SKM-1 treated with dmso at 0.1 percent for 144 hours (cell line): ENCODE data around the gene CORO2A.
"Not testable (repeated sequence)": the region's sequence is repeated elsewhere in the genome, so short reads cannot be mapped to it uniquely, and the experiment has no call there.

Experiments
- DNase-seq: peaks from one replicate; lab custom pipeline; 2025; ENCODE audit not compliant: unreplicated experiment; lab: John Stamatoyannopoulos, UW

CORO2A gene

GRCh38 chr9:98118640-98119601 lies 73.5 kb downstream of the CORO2A start, which contains the start of gene TRIM14:
TRIM14 (minus strand) TSS chr9:98119222; CDS start chr9:98119188, 34 bp downstream.
- no peak for DNase-seq

GRCh38 chr9:98117984-98118639 lies 74.3 kb downstream of the CORO2A start:
- peak; percentile 27 for DNase-seq

- DNase-seq, result not testable (repeated sequence)
These were observed 75.3 kb downstream of the CORO2A start for GRCh38 chr9:98117097-98117496.

DNA sequence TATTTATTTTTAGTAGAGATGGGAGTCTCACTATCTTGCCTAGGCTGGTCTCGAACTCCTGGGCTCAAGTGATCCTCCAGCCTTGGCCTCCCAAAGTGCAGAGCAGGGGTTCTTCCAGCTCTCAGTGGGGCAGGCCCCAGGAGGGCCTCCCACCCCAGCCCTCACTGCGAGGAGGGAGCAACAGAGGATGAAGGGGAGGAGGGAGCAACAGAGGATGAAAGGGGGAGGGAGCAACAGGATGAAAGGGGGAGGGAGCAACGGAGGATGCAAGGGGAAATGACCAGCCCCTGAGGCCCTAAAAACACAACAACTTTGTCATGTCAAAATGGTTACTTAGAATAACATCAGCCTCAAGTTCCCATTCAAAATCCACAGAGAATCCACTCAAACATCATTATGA lies 83.4 kb downstream of the CORO2A start:
- DNase-seq, result no peak

- DNase-seq, result no peak
These were observed 83.9 kb downstream of the CORO2A start for GRCh38 chr9:98108531-98109031.

DNA sequence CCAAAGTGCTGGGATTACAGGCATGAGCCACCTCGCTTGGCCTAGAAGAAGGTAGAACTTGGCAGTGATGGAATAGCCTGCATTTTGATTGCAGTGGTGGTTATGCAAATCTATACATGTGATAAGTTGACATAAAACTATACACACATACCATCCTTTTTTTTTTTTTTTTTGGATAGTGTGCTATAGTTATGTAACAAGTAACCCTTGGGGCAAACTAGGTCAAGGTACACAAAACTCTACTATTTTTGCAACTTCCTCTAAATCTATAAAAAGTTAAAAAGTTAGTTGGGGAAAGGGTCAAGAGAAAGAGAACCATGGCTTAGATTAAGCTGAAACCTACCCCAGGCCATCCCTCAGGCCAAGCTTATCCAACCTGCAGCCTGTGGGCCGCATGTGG lies 84.5 kb downstream of the CORO2A start:
- peak; percentile 37 for DNase-seq

GRCh38 chr9:98105006-98105405 lies 87.4 kb downstream of the CORO2A start:
- DNase-seq, result no peak

- peak; percentile 71 for DNase-seq
These were observed 88.0 kb downstream of the CORO2A start for GRCh38 chr9:98104445-98104881.

- DNase-seq, result no peak
These were observed 90.6 kb downstream of the CORO2A start for GRCh38 chr9:98101868-98102273.

GRCh38 chr9:98101416-98101815 lies 91.0 kb downstream of the CORO2A start:
- DNase-seq, result no peak

- no peak for DNase-seq
These were observed 92.0 kb downstream of the CORO2A start for GRCh38 chr9:98100456-98100855.

DNA sequence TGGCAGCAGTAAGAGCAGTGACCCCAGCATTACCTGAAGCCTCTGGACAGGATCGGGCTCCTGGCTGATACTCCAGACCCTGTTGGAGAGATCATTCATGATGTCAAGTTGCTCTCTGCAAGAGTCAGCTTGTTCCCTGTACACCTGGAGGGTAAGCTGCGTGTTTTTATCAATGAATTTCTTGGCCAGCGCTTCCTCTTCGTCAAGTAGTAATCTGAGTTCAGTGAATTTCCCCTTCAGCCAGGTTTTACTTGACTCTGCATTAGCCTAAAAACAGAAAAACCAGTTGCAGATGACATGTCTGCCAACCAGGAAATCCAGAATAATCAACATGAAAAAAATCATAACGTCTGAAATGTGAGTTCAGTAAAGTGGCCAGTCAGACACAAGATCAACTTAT lies 92.5 kb downstream of the CORO2A start:
- no peak for DNase-seq

DNA sequence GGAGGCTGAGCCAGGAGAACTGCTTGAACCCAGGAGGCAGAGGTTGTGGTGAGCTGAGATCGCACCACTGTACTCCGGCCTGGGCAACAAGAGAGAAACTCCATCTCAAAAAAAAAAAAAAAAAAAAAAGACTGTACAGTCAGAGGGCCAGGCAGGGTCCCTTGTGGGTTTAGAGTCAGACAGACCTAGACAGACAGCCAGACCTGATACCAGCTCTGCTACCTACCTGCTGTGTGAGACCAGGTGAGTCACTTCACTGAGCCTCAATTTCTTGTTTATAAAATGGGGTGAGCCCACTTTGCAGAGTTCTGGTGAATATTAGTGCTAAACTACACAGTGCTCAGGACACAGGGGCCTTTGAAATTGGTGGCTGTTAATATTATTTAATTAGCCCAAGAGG lies 93.1 kb downstream of the CORO2A start:
- DNase-seq, result no peak

GRCh38 chr9:98097836-98098235 lies 94.6 kb downstream of the CORO2A start:
- DNase-seq, result no peak

DNA sequence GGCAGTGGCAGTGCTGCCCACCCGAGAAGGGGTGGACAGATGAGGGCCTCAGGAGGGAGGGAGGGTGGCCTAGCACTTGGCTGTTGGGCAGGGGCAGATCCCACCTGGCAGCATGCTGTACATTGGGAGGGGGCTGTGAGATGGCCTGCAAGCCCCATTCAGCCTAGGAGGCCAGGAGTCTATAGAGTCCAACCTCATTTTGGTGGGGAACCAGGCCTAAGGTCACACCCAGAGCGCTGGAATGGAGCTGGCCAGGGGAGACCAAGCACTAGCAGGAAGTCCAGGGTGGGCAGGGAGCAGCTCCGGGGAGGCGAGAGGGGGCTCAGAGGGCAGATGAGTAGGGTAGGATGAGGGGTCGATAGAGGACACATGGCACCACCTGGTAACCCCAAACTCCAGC lies 96.3 kb downstream of the CORO2A start:
- no peak for DNase-seq

- no peak for DNase-seq
These were observed 97.0 kb downstream of the CORO2A start for GRCh38 chr9:98095401-98095800.

DNA sequence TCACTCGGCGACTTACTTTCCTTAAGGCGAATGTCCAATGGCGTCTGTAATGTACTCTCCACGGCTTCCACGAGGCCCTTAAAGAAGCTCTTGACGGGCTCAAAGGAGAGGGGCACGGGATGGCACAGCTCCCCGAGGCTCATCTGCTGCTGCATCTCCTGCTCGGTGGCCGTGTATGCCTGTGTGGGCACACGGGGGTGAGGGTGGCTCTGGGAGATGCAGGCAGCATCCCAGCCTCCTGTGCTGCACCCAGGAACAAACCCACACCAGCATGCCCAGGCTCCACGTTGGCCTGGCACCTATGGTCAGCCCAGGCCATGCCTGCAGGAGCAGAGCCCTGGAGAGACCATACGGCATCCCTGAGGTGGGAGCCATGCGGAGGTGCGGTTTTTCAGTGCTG lies 97.6 kb downstream of the CORO2A start:
- DNase-seq, result no peak

- no peak for DNase-seq
These were observed 98.1 kb downstream of the CORO2A start for GRCh38 chr9:98094316-98094715.

DNA sequence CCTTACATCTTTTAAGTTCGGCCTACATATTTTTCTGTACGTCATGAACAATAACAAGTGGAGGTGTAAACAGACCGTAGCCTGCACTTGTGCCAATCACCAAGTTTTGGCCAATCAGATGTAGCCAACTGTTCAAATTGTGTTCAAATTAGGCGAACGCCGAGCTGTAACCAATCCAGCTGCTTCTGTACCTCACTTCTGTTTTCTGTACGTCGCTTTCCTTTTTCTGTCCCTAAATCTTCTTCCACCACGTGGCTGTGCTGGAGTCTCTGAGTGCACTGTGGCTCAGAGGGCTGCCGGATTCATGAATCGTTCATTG lies 99.9 kb downstream of the CORO2A start:
- no peak for DNase-seq

GRCh38 chr9:98091735-98092612 lies 100.5 kb downstream of the CORO2A start:
- DNase-seq, result no peak

DNA sequence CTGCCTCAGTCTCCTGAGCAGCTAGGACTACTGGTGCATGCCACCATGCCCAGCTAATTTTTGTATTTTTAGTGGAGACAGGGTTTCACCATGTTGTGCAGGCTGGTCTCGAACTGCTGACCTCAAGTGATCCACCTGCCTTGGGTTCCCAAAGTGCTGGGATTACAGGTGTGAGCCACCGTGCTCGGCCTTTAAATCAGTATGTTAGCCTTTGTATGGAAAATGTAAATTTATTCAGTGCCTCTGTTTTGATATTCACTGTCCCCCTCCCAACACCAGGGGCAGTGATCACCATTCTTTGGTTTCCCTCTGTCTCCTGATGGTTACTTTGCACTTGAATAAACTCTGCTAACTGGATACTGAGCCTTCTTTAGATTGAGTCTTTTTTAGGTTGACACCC lies 101.8 kb downstream of the CORO2A start:
- not testable (repeated sequence) for DNase-seq
